Measurements from ENCODE around the gene PRKACA. TPM values are rescaled to one million over a fixed set of nuclear protein-coding genes. Genes with fewer than 3 reads are reported as not detected.

The PRKACA gene
- total RNA-seq, 1 donor from 2014 or later, result 82.9 TPM

GRCh38 chr19:14086098-14086497 is 31.5 kb downstream of the PRKACA start:
- Mint-ChIP-seq H3K27me3 (ENCODE audit: unreplicated experiment) (peaks cover 7% of the 10 kb centered on the region), H3K9me3 (ENCODE audit: unreplicated experiment) (peaks cover 15% of the 10 kb centered on the region), H3K36me3 (ENCODE audit: unreplicated experiment) (peaks cover 5% of the 10 kb centered on the region), H3K4me1 (ENCODE audit: low read depth, unreplicated experiment) (peaks cover 7% of the 10 kb centered on the region), H3K27ac (ENCODE audit: unreplicated experiment) (no peak overlapping the region), H3K4me3 (ENCODE audit: unreplicated experiment) (no peak overlapping the region)
- no peak for DNase-seq
- no peak for TF ChIP-seq CTCF (IDR thresholded peaks at IDR 0.05; ENCODE audit: partially characterized antibody, unreplicated experiment)

- peaks cover 5% of the 10 kb centered on the region for H3K36me3 Mint-ChIP-seq (ENCODE audit: unreplicated experiment)
- no peak for TF ChIP-seq CTCF (IDR thresholded peaks at IDR 0.05; ENCODE audit: partially characterized antibody, unreplicated experiment)
- peaks cover 15% of the 10 kb centered on the region for H3K9me3 Mint-ChIP-seq (ENCODE audit: unreplicated experiment)
- no peak for DNase-seq
- peaks cover 7% of the 10 kb centered on the region for H3K27me3 Mint-ChIP-seq (ENCODE audit: unreplicated experiment)
- no peak within 1 kb of the TSS for H3K4me3 Mint-ChIP-seq (ENCODE audit: unreplicated experiment)
- no peak within 1 kb of the TSS for H3K27ac Mint-ChIP-seq (ENCODE audit: unreplicated experiment)
- peaks cover 7% of the 10 kb centered on the region for H3K4me1 Mint-ChIP-seq (ENCODE audit: low read depth, unreplicated experiment)
Observed at GRCh38 chr19:14085309-14085995, 32.1 kb downstream of the PRKACA start, which contains the start of gene C19orf67. TSS of gene C19orf67 (minus strand) at chr19:14085783. CDS start at chr19:14085627, 156 bp downstream.

- Mint-ChIP-seq H3K27me3 (ENCODE audit: unreplicated experiment) (peaks cover 4% of the 10 kb centered on the region), H3K4me1 (ENCODE audit: low read depth, unreplicated experiment) (peaks cover 3% of the 10 kb centered on the region), H3K27ac (ENCODE audit: unreplicated experiment) (no peak overlapping the region), H3K4me3 (ENCODE audit: unreplicated experiment) (peak overlapping the region; percentile 95), H3K36me3 (ENCODE audit: unreplicated experiment) (no peaks in the 10 kb centered on the region), H3K9me3 (ENCODE audit: unreplicated experiment) (peaks cover 7% of the 10 kb centered on the region)
- TF ChIP-seq CTCF (IDR thresholded peaks at IDR 0.05; ENCODE audit: partially characterized antibody, unreplicated experiment), result no peak
- no peak for DNase-seq
Observed at GRCh38 chr19:14082675-14082960, 34.9 kb downstream of the PRKACA start.

- H3K27me3 Mint-ChIP-seq (ENCODE audit: unreplicated experiment), result peaks cover 4% of the 10 kb centered on the region
- H3K36me3 Mint-ChIP-seq (ENCODE audit: unreplicated experiment), result no peaks in the 10 kb centered on the region
- DNase-seq, result peak; percentile 51
- no peak for TF ChIP-seq CTCF (IDR thresholded peaks at IDR 0.05; ENCODE audit: partially characterized antibody, unreplicated experiment)
- H3K4me3 Mint-ChIP-seq (ENCODE audit: unreplicated experiment), result peak overlapping the region; percentile 95
- peaks cover 7% of the 10 kb centered on the region for H3K9me3 Mint-ChIP-seq (ENCODE audit: unreplicated experiment)
- peak overlapping the region; percentile 98 for H3K27ac Mint-ChIP-seq (ENCODE audit: unreplicated experiment)
- peaks cover 3% of the 10 kb centered on the region for H3K4me1 Mint-ChIP-seq (ENCODE audit: low read depth, unreplicated experiment)
Observed at GRCh38 chr19:14081797-14082674, 35.5 kb downstream of the PRKACA start.

Data from glutamatergic neuron (in vitro differentiated cells).